Measurements from ENCODE around the gene ENPEP. TPM values are rescaled to one million over a fixed set of nuclear protein-coding genes. Genes with fewer than 3 reads are reported as not detected.

ENPEP gene
- polyA plus RNA-seq, 1 donor (not counting 4 experiments of a cell fraction or from before 2014, with no cell fraction given): not detected

GRCh38 chr4:110449947-110450346, 26.0 kb upstream of the ENPEP start:
- H3K9me1 ChIP-seq (ENCODE audit: control insufficient read depth, extremely low read depth, insufficient read depth, low read length): no peaks in the 10 kb centered on the region
- FAIRE-seq (no peak), DNase-seq (ENCODE audit: low read depth, low spot score) (no peak)
- TF ChIP-seq CTCF (optimal IDR thresholded peaks at IDR 0.05 in 1 of 3, IDR thresholded peaks at IDR 0.05 in 1 of 3, conservative IDR thresholded peaks at IDR 0.05 in 1 of 3; ENCODE audit: extremely low read depth in 1 of 3, insufficient read depth in 2 of 3, low read length in 3 of 3): no peak
- TF ChIP-seq EZH2 (IDR thresholded peaks at IDR 0.05; ENCODE audit: low read length): no peak
- H3K9me3 ChIP-seq (ENCODE audit: control insufficient read depth, low read depth, low read length): no peaks in the 10 kb centered on the region
- no peaks in the 10 kb centered on the region for H3K4me1 ChIP-seq (ENCODE audit: control insufficient read depth, extremely low read depth, insufficient read depth, low read length)
- H2AFZ ChIP-seq (ENCODE audit: control insufficient read depth, low read length): no peak overlapping the region
- H3K4me3 ChIP-seq (ENCODE audit: control insufficient read depth in 2 of 3, extremely low read depth in 1 of 3, insufficient read depth in 2 of 3, low read depth in 1 of 3, low read length in 3 of 3): no peak overlapping the region
- H3K9ac ChIP-seq (ENCODE audit: control insufficient read depth, extremely low read depth, insufficient read depth, low read length): no peak overlapping the region
- no peaks in the 10 kb centered on the region for H3K79me2 ChIP-seq (ENCODE audit: control insufficient read depth, insufficient read depth, low read length)
- no peak overlapping the region for H3K27ac ChIP-seq (ENCODE audit: control insufficient read depth, insufficient read depth, low read length)
- no peaks in the 10 kb centered on the region for H3K36me3 ChIP-seq (ENCODE audit: control insufficient read depth in 2 of 2, extremely low read depth in 1 of 2, insufficient read depth in 2 of 2, low read length in 2 of 2)
- no peaks in the 10 kb centered on the region for H4K20me1 ChIP-seq (ENCODE audit: control insufficient read depth, extremely low read depth, insufficient read depth, low read length)
- no peak overlapping the region for H3K4me2 ChIP-seq (ENCODE audit: control insufficient read depth, extremely low read depth, insufficient read depth, low read depth, low read length)
- H3K27me3 ChIP-seq (ENCODE audit: control insufficient read depth, extremely low read depth, insufficient read depth, low read length): no peaks in the 10 kb centered on the region
- dilution Hi-C loops (cut with MboI; ENCODE audit: extremely low pct_ligation_motif_present, low sequenced_read_pairs): no loop called here

GRCh38 chr4:110452546-110452945, 23.4 kb upstream of the ENPEP start:
- DNase-seq (ENCODE audit: low read depth, low spot score): no peak
- dilution Hi-C loops (cut with MboI; ENCODE audit: extremely low pct_ligation_motif_present, low sequenced_read_pairs): no loop called here
- no peak overlapping the region for H2AFZ ChIP-seq (ENCODE audit: control insufficient read depth, low read length)
- no peak overlapping the region for H3K9ac ChIP-seq (ENCODE audit: control insufficient read depth, extremely low read depth, insufficient read depth, low read length)
- H3K9me3 ChIP-seq (ENCODE audit: control insufficient read depth, low read depth, low read length): no peaks in the 10 kb centered on the region
- no peaks in the 10 kb centered on the region for H3K4me1 ChIP-seq (ENCODE audit: control insufficient read depth, extremely low read depth, insufficient read depth, low read length)
- H4K20me1 ChIP-seq (ENCODE audit: control insufficient read depth, extremely low read depth, insufficient read depth, low read length): no peaks in the 10 kb centered on the region
- H3K36me3 ChIP-seq (ENCODE audit: control insufficient read depth in 2 of 2, extremely low read depth in 1 of 2, insufficient read depth in 2 of 2, low read length in 2 of 2): no peaks in the 10 kb centered on the region
- FAIRE-seq: no peak
- no peaks in the 10 kb centered on the region for H3K9me1 ChIP-seq (ENCODE audit: control insufficient read depth, extremely low read depth, insufficient read depth, low read length)
- no peak for TF ChIP-seq EZH2 (IDR thresholded peaks at IDR 0.05; ENCODE audit: low read length)
- no peak for TF ChIP-seq CTCF (optimal IDR thresholded peaks at IDR 0.05 in 1 of 3, IDR thresholded peaks at IDR 0.05 in 1 of 3, conservative IDR thresholded peaks at IDR 0.05 in 1 of 3; ENCODE audit: extremely low read depth in 1 of 3, insufficient read depth in 2 of 3, low read length in 3 of 3)
- H3K27ac ChIP-seq (ENCODE audit: control insufficient read depth, insufficient read depth, low read length): no peak overlapping the region
- no peak overlapping the region for H3K4me2 ChIP-seq (ENCODE audit: control insufficient read depth, extremely low read depth, insufficient read depth, low read depth, low read length)
- no peaks in the 10 kb centered on the region for H3K27me3 ChIP-seq (ENCODE audit: control insufficient read depth, extremely low read depth, insufficient read depth, low read length)
- H3K4me3 ChIP-seq (ENCODE audit: control insufficient read depth in 2 of 3, extremely low read depth in 1 of 3, insufficient read depth in 2 of 3, low read depth in 1 of 3, low read length in 3 of 3): no peak overlapping the region
- no peaks in the 10 kb centered on the region for H3K79me2 ChIP-seq (ENCODE audit: control insufficient read depth, insufficient read depth, low read length)
